Subcutaneous adipose tissue (tissue), 4 donors: ENCODE data around the gene PRPH2. TPM values are rescaled to one million over a fixed set of nuclear protein-coding genes. Genes with fewer than 3 reads are reported as not detected.

Source experiments
- total RNA-seq, 4 donors: library from RNA; depleted of rRNA; stranded (reverse); fragments of >200 nt; gene quantifications; one replicate each; pipeline ENCODE4 v1.1.0, GENCODE V29; 2016
- TF ChIP-seq, protein P1 (sequence below): fragments of 450-650 bp; IDR thresholded peaks from one replicate; pipeline ENCODE4 v1.5.1; 2016; ENCODE audit warnings: low read depth, mild to moderate bottlenecking, control low read depth, antibody characterized with exemption, moderate library complexity

Gene PRPH2
- total RNA-seq, 4 donors from 2014 or later = 0.16 to 0.57 (median 0.39) TPM

DNA sequence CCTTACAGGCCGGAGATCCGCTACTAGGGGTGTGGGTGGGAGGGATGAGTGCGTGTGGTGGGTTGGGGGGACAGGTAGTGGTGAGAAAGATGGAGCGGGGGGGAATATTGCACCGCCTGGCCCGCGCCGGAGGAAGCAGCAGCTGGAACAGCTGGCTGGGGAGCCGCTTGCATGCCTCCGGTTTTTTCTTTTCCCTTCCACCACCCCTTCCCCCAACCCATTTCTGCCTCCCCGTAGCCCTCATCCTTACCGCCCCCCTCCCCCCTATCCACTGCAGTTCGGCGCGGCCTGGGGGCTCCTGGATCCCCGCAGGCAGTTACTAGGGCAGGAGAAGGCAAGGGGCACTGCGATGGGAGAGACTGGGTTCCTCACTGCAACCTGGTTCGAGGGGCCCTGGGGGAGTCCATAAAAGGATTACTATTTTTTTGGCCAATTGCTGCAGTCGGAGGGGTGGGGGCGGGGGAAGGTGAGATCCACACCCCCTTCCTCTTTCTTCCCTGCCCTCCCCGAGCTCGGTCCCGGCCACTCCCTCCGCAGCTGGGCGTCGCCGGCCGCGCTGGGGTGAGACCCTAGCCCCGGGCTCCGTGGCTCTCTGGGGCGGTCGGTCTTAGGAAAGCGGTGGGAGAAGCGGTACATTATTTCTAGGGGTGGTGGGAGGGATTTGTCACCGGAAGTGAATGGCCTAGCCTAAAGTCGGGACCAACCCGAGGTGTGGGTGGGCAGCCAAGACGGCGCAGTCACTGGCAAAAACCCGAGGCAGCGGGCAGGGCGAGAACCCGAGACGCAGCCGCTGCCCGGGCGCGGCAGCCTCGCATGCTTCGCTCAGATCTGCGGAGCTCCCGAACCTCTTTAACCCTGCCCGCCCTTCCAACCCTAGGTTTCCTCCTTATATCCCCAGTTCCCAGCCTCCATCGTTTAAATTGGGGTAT lies 24.3 kb upstream of the PRPH2 start:
- TF ChIP-seq, protein P1, sequence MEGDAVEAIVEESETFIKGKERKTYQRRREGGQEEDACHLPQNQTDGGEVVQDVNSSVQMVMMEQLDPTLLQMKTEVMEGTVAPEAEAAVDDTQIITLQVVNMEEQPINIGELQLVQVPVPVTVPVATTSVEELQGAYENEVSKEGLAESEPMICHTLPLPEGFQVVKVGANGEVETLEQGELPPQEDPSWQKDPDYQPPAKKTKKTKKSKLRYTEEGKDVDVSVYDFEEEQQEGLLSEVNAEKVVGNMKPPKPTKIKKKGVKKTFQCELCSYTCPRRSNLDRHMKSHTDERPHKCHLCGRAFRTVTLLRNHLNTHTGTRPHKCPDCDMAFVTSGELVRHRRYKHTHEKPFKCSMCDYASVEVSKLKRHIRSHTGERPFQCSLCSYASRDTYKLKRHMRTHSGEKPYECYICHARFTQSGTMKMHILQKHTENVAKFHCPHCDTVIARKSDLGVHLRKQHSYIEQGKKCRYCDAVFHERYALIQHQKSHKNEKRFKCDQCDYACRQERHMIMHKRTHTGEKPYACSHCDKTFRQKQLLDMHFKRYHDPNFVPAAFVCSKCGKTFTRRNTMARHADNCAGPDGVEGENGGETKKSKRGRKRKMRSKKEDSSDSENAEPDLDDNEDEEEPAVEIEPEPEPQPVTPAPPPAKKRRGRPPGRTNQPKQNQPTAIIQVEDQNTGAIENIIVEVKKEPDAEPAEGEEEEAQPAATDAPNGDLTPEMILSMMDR = no peak

DNA sequence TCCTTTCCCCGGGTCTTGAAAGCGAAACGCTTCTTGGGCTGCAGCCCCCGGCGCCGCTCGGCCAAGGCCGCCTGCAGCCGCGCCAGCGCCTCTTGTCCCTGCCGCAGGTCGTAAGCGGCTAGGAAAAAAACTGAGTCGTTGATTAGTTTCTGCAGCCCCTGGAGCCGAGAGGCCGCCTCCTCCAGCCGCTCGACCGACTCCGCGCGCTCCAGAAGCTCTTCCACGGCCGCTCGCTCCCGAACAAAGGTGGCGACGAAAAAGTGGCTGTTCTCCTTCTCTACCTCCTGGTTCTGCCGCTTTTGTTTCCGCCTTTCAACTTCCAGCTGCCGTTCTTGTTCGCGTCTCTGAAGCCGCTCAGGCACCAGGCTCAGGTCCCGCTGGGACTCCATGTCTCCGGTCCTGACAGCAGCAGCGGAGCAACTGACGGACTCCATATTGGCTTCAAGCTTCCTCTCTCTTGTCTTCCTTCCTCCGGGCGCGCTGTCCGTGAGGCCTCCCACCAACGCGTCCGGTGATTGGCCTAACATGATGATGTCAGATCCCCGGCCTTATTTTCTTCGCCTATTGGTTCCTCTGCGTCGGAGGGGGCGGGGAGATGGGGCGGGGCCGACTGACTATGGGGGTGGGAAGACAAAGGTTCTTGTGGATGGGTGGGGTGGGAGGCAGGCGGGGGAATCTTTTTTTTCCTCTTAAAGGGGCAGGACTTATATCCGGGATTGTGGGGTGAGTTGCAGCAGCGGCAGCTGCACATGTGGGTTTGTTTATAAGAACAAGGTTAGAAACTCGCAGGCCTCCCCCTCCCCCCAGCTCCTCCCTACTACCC lies 23.5 kb upstream of the PRPH2 start, which contains the start of gene TBCC:
TBCC (minus strand) TSS at position 464 of the 823 bp plus-strand sequence; CDS start at position 434, 30 bp downstream.
- TF ChIP-seq, protein P1 = no peak

DNA sequence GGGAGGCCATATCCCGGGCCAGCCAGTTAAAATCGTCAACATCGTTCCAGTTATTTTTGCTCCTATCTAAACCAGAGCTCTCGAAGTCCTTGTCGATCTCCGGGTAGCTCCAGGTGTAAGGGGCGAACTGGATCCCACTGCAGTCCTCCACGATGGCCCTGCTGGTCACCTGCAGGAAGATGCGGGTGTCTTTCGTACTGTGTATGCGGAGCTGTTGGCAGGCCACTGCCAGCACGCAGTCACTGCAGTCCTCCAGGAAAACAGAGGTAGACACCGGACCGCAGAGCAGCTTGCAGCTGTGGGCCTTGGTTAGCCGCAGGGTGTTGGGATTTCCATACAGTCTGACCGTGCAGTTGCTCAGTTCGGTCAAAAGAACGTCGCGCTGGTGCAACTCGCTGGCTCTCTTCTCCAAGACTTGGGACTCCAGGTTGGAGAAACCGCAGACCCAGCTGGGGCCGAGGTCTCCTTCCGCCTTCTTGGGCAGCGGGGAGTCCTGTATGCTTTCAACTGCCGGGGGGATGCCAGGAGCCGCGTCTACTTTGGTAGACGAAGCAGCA lies 22.8 kb upstream of the PRPH2 start:
- TF ChIP-seq, protein P1 = no peak

DNA sequence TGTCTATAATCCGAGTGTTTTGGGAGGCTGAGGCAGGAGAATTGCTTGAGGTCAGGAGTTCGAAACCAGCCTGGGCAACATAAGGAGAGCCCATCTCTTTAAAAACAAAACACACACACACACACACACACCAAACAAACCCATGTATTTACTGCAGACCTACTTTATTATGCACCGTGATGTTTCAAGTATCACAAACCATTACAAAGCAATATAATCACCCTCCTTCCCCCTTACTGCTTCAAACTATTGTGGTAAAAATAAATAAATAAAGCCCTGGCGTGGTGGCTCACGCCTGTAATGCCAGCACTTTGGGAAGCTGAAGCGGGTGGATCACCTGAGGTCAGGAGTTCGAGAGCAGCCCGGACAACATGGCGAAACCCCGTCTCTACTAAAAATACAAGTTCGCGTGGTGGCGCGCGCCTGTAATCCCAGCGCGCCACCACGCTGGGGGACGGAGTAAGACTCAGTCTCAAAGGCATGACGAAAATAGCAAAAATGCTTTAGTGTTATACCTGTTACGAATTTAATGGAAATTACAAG lies 22.0 kb upstream of the PRPH2 start:
- TF ChIP-seq, protein P1 = no peak

DNA sequence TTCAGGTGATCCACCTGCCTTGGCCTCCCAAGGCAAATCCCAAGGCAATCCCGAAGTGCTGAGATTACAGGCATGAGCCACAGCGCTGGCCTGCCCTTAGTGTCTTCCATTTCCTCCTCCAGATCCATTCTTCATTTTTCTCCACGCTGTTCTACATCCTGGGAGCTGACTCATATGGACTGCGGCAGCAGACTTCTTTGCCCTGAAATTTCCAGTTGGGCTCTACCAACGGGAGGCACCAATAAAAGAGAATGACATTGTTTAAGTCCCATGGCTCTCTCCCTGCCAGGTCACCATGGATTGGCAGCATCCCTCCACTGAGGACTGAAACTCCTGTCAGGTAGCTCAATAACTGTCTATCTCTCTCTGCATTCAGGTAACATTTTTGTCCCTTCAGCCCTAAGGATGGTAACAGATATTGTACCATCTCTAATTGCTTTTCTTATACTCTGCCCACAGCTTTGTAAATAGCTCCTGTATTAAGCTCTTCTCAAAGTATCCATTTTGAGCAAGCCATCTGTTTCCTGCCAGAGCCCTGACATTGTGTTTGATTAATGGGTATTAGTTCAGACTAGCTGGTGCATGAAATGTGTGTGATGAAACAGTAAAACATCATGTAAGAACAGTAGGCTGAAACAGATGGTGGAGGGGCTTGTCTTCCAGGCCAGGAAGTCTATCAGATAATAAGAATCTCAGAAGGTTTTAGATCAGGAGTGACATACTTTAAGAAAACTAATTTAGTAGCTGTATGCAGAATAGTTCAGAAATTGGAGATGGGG lies 19.9 kb upstream of the PRPH2 start:
- TF ChIP-seq, protein P1 = no peak

DNA sequence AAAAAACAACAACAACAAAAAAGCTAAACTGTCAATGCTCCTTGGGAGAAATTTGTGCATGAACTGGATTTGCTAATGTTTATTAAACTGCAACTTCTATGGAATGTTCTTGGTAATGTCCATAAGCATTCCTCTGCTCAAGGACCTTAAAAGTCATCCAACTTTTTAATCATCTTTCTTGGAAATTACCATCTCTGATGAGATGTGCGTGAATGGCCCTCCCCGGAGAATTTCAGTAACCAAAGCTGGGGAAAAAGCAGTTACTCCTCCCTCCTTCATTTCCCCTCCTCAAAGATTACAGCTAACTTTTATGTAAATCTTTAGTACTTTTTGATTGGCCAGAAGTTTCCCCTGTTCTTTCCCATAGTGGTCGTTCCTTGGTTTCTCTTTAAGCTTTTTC lies 18.3 kb upstream of the PRPH2 start:
- TF ChIP-seq, protein P1 = no peak
